ENCODE data around the gene CDKL1.
"Not testable (repeated sequence)": the region's sequence is repeated elsewhere in the genome, so short reads cannot be mapped to it uniquely, and the experiment has no call there.

CDKL1 gene

DNA sequence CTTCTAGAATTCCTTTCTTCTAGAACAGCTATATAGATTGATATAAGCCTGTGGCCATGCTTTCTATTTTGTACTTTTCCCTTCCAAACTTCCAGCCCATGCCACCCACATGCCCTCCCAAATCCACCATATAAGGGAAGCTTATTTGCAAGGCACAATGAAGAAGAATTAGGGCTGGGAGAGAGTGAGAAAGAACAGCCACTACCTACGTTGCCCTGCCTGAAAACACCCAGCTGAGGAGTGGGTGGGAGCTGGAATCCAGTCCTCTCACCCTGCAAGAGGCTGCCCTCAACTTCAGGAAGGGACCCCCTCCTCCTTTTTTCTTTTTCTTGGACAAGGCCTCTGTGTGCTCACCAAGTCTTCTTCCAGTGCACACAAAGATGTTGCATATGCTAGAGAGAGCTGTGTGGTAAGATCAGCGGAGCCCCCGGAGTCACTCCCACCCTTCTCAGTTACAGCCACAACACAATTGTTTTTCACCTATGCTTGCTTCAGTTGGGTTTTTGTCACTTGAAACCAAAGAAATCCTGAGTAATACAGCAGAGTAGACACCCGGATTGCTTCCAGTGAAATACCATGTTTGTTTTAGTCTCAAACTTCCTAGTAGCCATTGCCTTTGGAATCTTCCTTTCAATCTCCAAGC lies 38.8 kb downstream of the CDKL1 start:
- no peak for DNase-seq (ENCODE audit: low read depth in 2 of 2)

DNA sequence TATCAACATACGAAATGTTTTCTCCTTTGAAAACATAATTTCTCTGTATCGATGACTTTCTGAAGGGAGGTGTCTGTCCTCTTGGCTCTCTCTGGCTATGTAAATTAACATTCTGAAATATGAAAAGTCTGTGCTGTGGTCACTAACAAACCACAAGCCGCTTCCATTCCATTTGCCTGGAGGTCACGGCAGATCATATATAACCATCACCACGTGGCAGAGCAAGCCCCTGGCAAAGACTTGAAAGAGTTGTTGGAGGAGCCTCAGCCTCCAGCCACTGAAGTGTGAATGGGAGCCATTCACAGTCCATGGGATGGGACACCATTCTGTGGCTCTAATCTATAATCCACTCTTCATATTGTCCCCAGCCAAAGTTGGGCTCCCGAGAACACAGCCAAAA lies 39.6 kb downstream of the CDKL1 start:
- no peak for DNase-seq (ENCODE audit: low read depth in 2 of 2)

GRCh38 chr14:50356283-50356682 lies 40.4 kb downstream of the CDKL1 start:
- DNase-seq (ENCODE audit: low read depth in 2 of 2): not testable (repeated sequence)

DNA sequence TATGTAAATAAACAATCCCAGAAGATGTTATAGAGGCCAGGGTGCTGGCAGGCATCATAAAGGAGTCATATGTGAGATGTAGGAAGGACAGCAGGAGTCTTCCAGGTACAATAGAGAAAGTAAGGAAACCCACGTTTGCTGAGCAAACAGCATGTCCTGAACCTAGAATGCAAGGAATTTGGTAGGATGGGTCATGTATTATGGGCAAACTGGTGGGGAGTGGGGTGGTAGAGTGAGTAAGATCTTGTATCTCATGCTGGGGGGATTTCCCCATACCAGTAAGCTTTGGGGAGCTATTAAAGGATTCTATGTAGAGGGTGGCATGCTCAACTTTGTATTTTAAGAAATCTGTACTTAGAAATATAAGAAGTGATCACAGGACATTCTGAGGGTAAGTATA lies 41.0 kb downstream of the CDKL1 start:
- DNase-seq (ENCODE audit: low read depth in 2 of 2): no peak

DNA sequence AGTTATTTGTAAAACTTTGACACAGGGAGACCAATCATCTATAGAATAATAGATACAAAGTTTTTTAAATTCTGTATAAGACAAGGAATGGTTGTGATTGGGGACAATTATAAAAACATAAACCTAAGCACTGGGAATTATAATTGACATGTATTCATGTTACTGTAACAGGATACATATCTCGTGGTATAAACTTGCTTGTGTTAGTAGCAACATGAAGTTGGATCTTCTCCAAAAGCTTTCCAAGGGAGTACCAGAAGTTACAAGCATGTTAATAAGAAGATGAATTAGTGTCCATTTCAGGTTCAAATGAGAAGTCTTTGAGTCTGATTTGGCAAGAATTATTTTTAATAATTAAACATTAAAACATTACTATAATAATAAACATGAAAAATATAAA lies 42.2 kb downstream of the CDKL1 start:
- no peak for DNase-seq (ENCODE audit: low read depth in 2 of 2)

- no peak for DNase-seq (ENCODE audit: low read depth in 2 of 2)
Observed at GRCh38 chr14:50353126-50353525, 43.6 kb downstream of the CDKL1 start.

GRCh38 chr14:50352584-50352983 lies 44.1 kb downstream of the CDKL1 start:
- DNase-seq (ENCODE audit: low read depth in 2 of 2): no peak

DNA sequence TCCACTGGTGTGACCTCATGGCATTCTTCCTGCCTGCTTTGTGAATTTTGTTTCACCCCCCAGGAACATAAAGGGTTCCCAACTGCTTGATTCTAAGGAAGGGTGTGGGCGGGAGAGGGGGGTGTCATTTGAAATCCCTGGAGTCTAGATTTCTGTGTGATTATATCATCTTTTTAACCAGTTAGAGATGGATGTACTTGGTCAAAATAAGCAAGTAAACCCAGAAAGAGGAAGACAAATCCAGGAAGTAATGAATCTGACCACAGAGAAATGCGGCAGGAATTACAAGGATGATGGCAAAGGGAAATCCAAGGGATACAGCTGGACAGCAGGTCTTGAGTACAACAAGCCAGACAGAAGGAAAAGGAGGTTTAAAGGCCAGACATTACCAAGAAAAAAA lies 45.7 kb downstream of the CDKL1 start:
- DNase-seq (ENCODE audit: low read depth in 2 of 2): no peak

DNA sequence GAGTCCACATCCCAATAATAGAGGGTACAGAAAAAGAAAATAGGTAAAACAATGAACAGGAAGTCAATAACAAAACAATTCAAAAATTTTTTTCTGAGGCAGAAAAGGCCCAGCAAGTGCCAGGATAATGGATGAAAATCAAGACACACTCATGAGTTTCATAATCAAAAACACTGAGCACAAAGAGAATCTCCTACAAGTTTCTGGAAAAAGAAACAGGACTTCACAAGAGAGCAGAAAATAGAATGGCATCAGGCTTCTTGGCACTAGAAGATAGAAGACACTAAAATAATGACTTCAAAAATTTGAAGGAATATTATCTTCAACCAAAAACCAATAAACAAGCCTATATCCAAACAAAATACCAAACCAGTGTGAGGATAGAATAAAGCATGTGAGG lies 47.7 kb downstream of the CDKL1 start:
- DNase-seq (ENCODE audit: low read depth in 2 of 2): no peak

DNA sequence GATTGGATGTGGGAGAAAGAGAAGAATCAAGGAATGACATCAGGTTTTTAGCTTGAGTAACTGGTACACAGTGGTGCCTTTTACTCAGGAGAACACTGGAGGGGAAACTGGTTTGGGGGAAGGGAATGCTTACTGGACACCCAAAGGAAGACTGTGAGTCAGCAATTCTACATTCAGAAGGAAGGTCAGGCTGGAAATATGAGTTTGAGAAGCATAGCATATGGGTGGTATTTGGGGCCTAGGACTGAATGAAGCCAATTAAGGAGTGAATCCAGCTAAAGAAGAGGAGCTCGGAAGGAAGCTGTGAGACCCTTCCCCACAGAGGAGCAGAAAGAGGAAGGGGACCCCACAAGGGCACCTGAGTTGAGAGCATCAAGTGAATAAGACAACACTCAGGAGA lies 49.2 kb downstream of the CDKL1 start:
- DNase-seq (ENCODE audit: low read depth in 2 of 2): no peak

DNA sequence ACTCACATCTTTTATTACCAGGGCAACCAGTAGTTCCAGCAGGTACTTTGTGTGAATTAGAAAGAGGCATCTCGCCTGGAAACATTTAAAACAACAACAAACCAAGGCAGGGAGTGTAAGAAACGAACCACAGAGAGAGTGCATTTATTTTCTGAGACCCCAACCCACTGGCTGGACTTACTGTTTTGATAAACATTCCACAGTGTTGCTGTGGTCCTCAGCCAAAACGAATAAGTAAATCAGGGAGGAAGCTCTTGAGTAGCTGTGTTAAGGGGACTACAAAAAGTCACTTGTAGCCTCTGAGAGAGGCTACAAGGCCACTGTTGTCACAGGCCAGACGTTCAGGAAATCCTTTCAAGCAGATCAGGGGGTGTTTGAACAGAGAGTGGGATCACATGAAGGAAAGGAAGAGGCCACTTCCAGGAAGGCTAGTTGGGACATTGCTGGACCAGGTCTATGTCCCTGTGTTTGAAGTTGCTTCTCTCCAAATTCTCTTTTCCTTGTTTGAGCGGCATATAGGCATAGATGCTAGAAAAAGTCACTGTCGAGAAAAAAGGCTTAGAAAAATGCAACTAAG lies 50.7 kb downstream of the CDKL1 start:
- no peak for DNase-seq (ENCODE audit: low read depth in 2 of 2)

- no peak for DNase-seq (ENCODE audit: low read depth in 2 of 2)
Observed at GRCh38 chr14:50344876-50345563, 51.7 kb downstream of the CDKL1 start.

DNA sequence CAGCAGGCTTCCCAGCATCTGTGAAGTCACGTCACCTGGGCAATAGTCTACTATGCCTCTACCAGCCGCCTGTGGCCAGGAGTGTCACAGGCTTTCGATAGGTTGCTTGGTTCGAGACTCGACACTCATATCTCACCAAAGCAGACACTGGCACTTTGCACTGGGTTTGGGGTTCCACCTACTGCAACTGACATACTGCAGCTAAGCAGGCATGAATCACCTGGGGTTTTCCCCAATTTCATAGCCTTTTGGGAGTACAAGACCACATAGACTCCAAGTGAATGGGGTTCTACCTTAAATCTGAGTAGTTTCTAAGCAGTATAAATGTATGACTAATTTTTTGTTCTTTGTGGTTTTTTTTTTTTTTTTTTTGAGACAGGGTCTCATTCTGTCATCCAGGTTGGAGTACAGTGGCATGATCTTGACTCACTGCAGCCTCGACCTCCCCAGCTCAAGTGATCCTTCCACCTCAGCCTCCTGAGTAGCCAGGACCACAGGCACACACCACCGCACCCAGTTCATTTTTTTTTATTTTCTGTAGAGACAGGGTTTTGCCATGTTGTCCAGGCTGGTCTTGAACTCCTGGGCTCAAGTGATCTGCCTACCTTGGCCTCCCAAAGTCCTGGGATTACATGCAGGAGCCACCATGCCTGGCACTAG lies 52.4 kb downstream of the CDKL1 start:
- peak; percentile 57 to 63 for DNase-seq (ENCODE audit: low read depth in 2 of 2)

DNA sequence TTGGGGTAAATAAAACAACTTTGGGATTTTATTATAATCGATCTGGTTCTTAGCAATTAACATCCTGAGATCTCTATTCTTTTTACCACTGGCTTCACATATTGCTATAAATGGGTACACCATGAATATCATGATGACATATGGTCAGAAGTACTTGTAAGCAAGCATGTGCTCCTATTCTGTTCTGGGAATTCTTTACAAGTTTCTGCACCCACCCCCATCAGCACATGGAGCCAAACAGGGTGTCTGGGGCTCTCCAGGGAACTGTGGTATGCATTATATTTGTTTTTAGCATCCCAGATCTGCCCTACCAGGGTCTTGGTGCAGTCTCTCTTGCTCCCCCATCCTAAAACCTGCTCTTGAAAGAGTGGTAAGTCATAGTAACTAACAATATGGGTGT lies 53.2 kb downstream of the CDKL1 start:
- no peak for DNase-seq (ENCODE audit: low read depth in 2 of 2)

DNA sequence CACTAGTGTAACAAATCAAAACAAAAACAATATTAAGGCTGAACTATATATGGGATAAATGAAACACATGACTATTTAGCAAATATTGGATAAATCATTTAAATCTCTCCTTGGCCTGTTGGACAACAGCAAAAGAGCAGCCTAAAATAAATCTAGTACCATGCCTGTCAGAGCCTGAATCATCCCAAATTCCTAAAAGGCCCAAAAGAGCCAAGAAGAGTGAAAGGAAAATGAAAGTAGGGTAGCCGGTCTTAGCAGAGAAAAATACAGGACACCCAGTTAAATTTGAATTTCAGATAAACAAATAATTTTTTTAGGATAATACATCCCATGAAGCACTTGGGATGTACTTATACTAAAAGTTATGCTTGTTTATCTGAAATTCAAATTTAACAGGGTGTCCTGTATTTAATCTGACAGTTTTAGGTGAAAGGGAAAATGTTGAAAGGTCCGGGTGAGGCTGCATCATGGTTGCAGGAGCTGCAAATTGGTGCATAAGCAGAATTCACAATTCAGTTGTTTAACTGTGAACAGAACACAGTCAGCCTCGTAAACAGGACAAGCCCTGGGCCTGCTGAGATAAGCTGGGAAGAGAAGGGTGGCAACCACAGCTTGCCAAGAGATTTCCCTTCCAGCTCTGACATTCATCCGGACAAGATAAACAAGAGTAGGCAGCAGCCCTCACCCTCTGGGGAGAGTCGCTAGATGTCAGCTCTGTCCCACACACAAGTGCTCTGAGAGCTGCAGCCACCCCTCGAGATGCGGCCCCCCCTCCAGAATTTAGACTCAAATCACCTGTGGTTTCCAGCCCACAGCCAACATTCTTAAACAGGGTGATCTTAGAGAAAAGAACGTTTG lies 54.2 kb downstream of the CDKL1 start:
- DNase-seq (ENCODE audit: low read depth in 2 of 2): peak in 1 of 2 experiments; percentile 16

- DNase-seq (ENCODE audit: low read depth in 2 of 2): no peak
Observed at GRCh38 chr14:50340963-50341362, 55.7 kb downstream of the CDKL1 start.

DNA sequence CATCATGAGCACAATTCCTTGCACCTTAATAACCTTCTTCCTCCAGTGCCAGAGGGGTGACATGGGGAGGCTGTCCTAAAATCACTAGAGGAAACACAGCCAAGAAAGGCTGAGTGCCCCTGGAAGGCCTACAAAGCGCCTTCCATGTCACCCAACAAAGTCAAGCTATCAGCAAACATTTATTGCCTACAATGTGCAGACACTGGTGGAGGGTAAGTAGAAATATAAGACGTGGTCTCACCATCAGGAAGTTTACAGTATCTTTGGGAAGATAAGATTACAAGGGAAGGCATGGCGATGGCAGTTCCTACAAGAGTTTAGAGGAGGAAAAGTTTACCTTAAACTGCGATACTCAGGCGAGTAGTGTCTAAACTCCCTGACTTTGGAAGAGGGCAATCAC lies 56.6 kb downstream of the CDKL1 start:
- no peak for DNase-seq (ENCODE audit: low read depth in 2 of 2)

GRCh38 chr14:50339178-50339804 lies 57.4 kb downstream of the CDKL1 start:
- no peak for DNase-seq (ENCODE audit: low read depth in 2 of 2)

DNA sequence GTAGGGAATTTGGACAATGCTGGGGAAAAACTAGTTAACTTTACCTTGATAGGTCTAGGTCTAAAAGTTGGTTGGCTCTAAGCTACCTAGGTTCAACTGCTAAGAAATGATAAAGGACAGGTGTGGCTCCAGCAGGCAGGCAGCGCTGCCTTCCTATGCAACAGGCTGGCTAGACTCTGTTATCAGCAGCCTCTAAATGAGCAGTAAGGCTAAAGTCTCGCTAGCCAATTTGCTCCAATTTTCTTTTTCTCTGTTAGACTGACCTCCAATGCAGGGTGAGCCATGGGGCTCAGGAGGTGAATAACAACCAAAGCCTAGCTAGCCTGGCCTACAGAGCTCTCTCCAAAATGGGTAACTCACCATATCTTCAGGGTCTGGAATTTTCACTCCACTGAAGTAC lies 58.1 kb downstream of the CDKL1 start:
- no peak for DNase-seq (ENCODE audit: low read depth in 2 of 2)

DNA sequence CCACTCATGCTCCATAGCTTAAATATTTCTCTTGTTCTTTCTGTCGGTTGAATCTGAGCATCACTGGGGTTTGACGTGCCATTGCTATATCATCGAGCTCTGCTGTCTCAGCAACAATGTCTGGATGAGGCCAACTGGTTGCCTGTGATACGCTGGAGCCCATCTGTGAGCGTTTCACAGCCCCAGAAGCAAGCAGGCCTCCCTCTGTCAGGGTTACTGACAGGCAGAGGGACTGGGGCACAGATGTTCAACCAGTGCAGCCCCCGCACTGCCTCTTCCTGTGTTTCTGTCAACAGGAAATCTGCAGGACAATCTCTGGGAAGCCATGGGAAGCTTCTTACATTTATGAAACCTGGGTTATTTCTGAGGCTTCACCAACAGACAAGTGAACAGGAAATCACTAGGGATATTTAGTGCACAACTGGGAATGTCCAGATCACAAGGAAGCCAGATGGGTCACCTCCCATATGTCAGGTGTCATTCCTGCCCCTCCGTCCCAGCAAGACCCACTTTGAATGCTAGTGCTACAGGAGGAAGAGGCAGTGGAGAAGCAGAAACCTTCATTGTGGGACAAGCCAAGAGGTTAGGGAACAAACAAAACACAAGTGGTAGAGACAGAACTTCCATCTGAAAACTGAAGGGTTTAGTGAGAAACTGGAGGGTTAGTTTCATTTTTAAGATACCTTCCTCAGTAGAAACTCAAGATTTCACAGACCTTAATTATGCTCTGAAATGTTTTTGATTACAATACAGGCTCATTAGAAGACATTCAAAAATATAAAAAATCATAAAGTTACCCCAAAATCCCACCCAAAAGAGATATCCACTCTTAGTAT lies 60.5 kb downstream of the CDKL1 start:
- DNase-seq (ENCODE audit: low read depth in 2 of 2): no peak

DNA sequence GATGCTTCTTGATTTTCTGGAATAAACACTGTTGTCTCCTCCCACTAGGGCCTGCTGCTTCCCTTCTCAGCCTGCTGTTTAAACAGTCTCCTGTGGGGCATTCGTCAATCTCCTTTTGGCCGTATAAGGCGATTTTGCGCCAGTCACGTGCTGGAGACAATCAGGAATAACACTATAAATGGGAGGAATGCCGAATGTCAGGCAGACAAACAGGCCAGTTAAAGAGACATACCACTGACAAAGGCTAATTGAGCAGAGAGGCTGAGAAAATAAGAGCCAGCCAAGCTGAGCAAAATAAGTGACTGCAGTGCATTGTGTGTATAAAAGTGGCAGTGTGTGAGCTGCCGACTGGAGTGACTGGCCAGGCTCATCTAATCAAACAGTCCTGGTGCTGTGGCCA lies 61.3 kb downstream of the CDKL1 start:
- DNase-seq (ENCODE audit: low read depth in 2 of 2): no peak
